Stimulated activated CD4-positive, alpha-beta T cell treated with anti-CD3 and anti-CD28 coated beads, Interleukin-4, amount 100 ng/mL, for 24 hours (primary cell): ENCODE measurements around the gene PLA2G4D.
A peak's percentile ranks its signal among the peaks of the same experiment; 100 is the strongest.
"Not testable (repeated sequence)": the region's sequence is repeated elsewhere in the genome, so short reads cannot be mapped to it uniquely, and the experiment has no call there.

Experiments
- DNase-seq: peaks from one replicate; pipeline ENCODE4 v3.0.0-alpha.2; 2020

PLA2G4D gene

GRCh38 chr15:42128476-42128875 lies 34.1 kb upstream of the PLA2G4D start:
- DNase-seq, result no peak

- DNase-seq, result no peak
These were observed 29.2 kb upstream of the PLA2G4D start for GRCh38 chr15:42123546-42123945.

- no peak for DNase-seq
These were observed 27.3 kb upstream of the PLA2G4D start for GRCh38 chr15:42121682-42122081.

- no peak for DNase-seq
These were observed 26.7 kb upstream of the PLA2G4D start for GRCh38 chr15:42121021-42121420.

GRCh38 chr15:42120285-42120684 lies 25.9 kb upstream of the PLA2G4D start:
- no peak for DNase-seq

- no peak for DNase-seq
These were observed 25.0 kb upstream of the PLA2G4D start for GRCh38 chr15:42119446-42119760.

- DNase-seq, result no peak
These were observed 24.5 kb upstream of the PLA2G4D start for GRCh38 chr15:42118650-42119445.

- DNase-seq, result no peak
These were observed 17.6 kb upstream of the PLA2G4D start for GRCh38 chr15:42111924-42112323.

GRCh38 chr15:42110367-42110766 lies 16.0 kb upstream of the PLA2G4D start:
- DNase-seq, result no peak

GRCh38 chr15:42108806-42109205 lies 14.4 kb upstream of the PLA2G4D start:
- DNase-seq, result no peak

GRCh38 chr15:42108189-42108588 lies 13.8 kb upstream of the PLA2G4D start:
- no peak for DNase-seq

GRCh38 chr15:42107473-42107872 lies 13.1 kb upstream of the PLA2G4D start:
- peak; percentile 36 for DNase-seq

- no peak for DNase-seq
These were observed 11.9 kb upstream of the PLA2G4D start for GRCh38 chr15:42106288-42106687.

- no peak for DNase-seq
These were observed 9.9 kb upstream of the PLA2G4D start for GRCh38 chr15:42104095-42104891.

GRCh38 chr15:42102646-42103235 lies 8.4 kb upstream of the PLA2G4D start:
- DNase-seq, result no peak

- DNase-seq, result no peak
These were observed 7.5 kb upstream of the PLA2G4D start for GRCh38 chr15:42101861-42102260.

- DNase-seq, result no peak
These were observed 5.8 kb upstream of the PLA2G4D start for GRCh38 chr15:42100021-42100800.

GRCh38 chr15:42097018-42097417 lies 2.7 kb upstream of the PLA2G4D start:
- DNase-seq, result no peak

- no peak for DNase-seq
These were observed 396 bp downstream of the PLA2G4D start for GRCh38 chr15:42093966-42094365.

- DNase-seq, result no peak
These were observed 1.7 kb downstream of the PLA2G4D start for GRCh38 chr15:42092398-42093318.

GRCh38 chr15:42091753-42092397 lies 2.5 kb downstream of the PLA2G4D start:
- not testable (repeated sequence) for DNase-seq

GRCh38 chr15:42090781-42091180 lies 3.6 kb downstream of the PLA2G4D start:
- no peak for DNase-seq
